ENCODE results near the gene FAM13B.
"Not testable (repeated sequence)": the region's sequence is repeated elsewhere in the genome, so short reads cannot be mapped to it uniquely, and the experiment has no call there.

The FAM13B gene

GRCh38 chr5:137975208-137975607, 57.7 kb downstream of the FAM13B start:
- Histone ChIP-seq H3K79me2 (ENCODE audit: control insufficient read depth, insufficient read depth, low read length, poor library complexity) (no peaks in the 10 kb centered on the region), H3K9ac (ENCODE audit: low read length) (no peak overlapping the region), H3K4me1 (ENCODE audit: control insufficient read depth in 1 of 2, insufficient read depth in 2 of 2, low read length in 2 of 2) (peaks cover 0 to 2% of the 10 kb centered on the region in 2 experiments), H3K4me2 (ENCODE audit: low read length) (no peak overlapping the region), H2AK5ac (ENCODE audit: low read length) (no peak overlapping the region), H4K12ac (ENCODE audit: low read depth, low read length) (no peak overlapping the region), H3K23ac (ENCODE audit: low read length) (no peak overlapping the region), H3K4ac (ENCODE audit: low read depth, low read length) (no peak overlapping the region), H3K27me3 (ENCODE audit: insufficient read depth, low read length) (no peaks in the 10 kb centered on the region), H2BK120ac (ENCODE audit: insufficient read depth, low read length, poor library complexity) (no peak overlapping the region), H2BK5ac (ENCODE audit: low read depth, low read length, poor library complexity) (no peak overlapping the region), H3K14ac (ENCODE audit: low read length) (no peak overlapping the region), H2BK12ac (ENCODE audit: low read length) (no peak overlapping the region), H3K4me3 (ENCODE audit: low read depth, low read length) (no peak overlapping the region), H3K18ac (ENCODE audit: low read length) (no peak overlapping the region), H3K79me1 (ENCODE audit: low read length) (no peaks in the 10 kb centered on the region), H4K91ac (ENCODE audit: low read depth, low read length) (no peak overlapping the region), H4K8ac (ENCODE audit: low read depth, low read length) (no peak overlapping the region), H2AFZ (ENCODE audit: insufficient read depth, low read length, poor library complexity) (no peak overlapping the region), H3K9me3 (ENCODE audit: insufficient read depth, low read depth, low read length) (no peaks in the 10 kb centered on the region), H3K36me3 (ENCODE audit: control insufficient read depth in 1 of 2, insufficient read depth in 2 of 2, low read length in 2 of 2) (peaks cover 0 to 3% of the 10 kb centered on the region in 2 experiments), H3K27ac (ENCODE audit: low read depth, low read length) (no peak overlapping the region)
- no peak for DNase-seq
- 100% methylated on average over 2 of the region's 3 CpGs for WGBS (ENCODE audit: extremely low coverage, insufficient coverage, insufficient read length)

GRCh38 chr5:137970384-137970783, 62.5 kb downstream of the FAM13B start:
- not testable (repeated sequence) for H3K14ac ChIP-seq (ENCODE audit: low read length); H3K4me3 ChIP-seq (ENCODE audit: low read depth, low read length); H4K12ac ChIP-seq (ENCODE audit: low read depth, low read length); H3K9me3 ChIP-seq (ENCODE audit: insufficient read depth, low read depth, low read length); H3K18ac ChIP-seq (ENCODE audit: low read length); H4K8ac ChIP-seq (ENCODE audit: low read depth, low read length); H3K79me2 ChIP-seq (ENCODE audit: control insufficient read depth, insufficient read depth, low read length, poor library complexity); H3K9ac ChIP-seq (ENCODE audit: low read length); H3K4me2 ChIP-seq (ENCODE audit: low read length); H2BK5ac ChIP-seq (ENCODE audit: low read depth, low read length, poor library complexity); H4K91ac ChIP-seq (ENCODE audit: low read depth, low read length); H2AFZ ChIP-seq (ENCODE audit: insufficient read depth, low read length, poor library complexity); DNase-seq; H3K4ac ChIP-seq (ENCODE audit: low read depth, low read length); H2AK5ac ChIP-seq (ENCODE audit: low read length); H2BK12ac ChIP-seq (ENCODE audit: low read length); H3K4me1 ChIP-seq (ENCODE audit: control insufficient read depth in 1 of 2, insufficient read depth in 2 of 2, low read length in 2 of 2); H3K27me3 ChIP-seq (ENCODE audit: insufficient read depth, low read length); H3K23ac ChIP-seq (ENCODE audit: low read length); H3K79me1 ChIP-seq (ENCODE audit: low read length); H2BK120ac ChIP-seq (ENCODE audit: insufficient read depth, low read length, poor library complexity); H3K27ac ChIP-seq (ENCODE audit: low read depth, low read length)
- H3K36me3 ChIP-seq (ENCODE audit: control insufficient read depth in 1 of 2, insufficient read depth in 2 of 2, low read length in 2 of 2) = peaks cover 8 to 12% of the 10 kb centered on the region in 2 experiments
- no CpG with 5 or more reads among the region's 4 CpGs for WGBS (ENCODE audit: extremely low coverage, insufficient coverage, insufficient read length)

DNA sequence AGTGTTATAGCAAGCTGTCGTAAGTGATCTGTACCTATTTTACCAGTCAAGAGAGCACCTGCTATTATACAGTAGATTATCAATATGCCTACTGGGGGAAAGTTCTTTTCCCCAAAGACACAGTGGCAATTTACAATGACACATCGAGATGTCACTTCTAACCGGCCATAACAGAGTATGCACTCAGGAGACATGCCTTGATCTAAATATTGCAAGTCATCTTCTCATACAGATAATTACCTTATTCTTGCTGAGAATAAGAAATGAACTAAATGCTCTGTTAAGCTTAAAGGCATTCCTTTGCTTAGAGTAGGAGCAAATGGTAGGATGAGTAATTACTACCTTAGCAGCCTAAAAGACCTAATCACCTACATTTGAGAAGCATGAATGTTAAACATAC, 72.1 kb downstream of the FAM13B start:
- Histone ChIP-seq H3K4me2 (ENCODE audit: low read length) (no peak overlapping the region), H2BK12ac (ENCODE audit: low read length) (no peak overlapping the region), H4K12ac (ENCODE audit: low read depth, low read length) (no peak overlapping the region), H2BK5ac (ENCODE audit: low read depth, low read length, poor library complexity) (no peak overlapping the region), H3K18ac (ENCODE audit: low read length) (no peak overlapping the region), H4K8ac (ENCODE audit: low read depth, low read length) (no peak overlapping the region), H3K79me2 (ENCODE audit: control insufficient read depth, insufficient read depth, low read length, poor library complexity) (no peaks in the 10 kb centered on the region), H3K27ac (ENCODE audit: low read depth, low read length) (no peak overlapping the region), H3K79me1 (ENCODE audit: low read length) (no peaks in the 10 kb centered on the region), H3K23ac (ENCODE audit: low read length) (no peak overlapping the region), H4K91ac (ENCODE audit: low read depth, low read length) (no peak overlapping the region), H3K9ac (ENCODE audit: low read length) (no peak overlapping the region), H3K27me3 (ENCODE audit: insufficient read depth, low read length) (no peaks in the 10 kb centered on the region), H3K4ac (ENCODE audit: low read depth, low read length) (no peak overlapping the region), H2AK5ac (ENCODE audit: low read length) (no peak overlapping the region), H3K9me3 (ENCODE audit: insufficient read depth, low read depth, low read length) (no peaks in the 10 kb centered on the region), H3K36me3 (ENCODE audit: control insufficient read depth in 1 of 2, insufficient read depth in 2 of 2, low read length in 2 of 2) (peaks cover 0 to 2% of the 10 kb centered on the region in 2 experiments), H3K4me3 (ENCODE audit: low read depth, low read length) (no peak overlapping the region), H3K4me1 (ENCODE audit: control insufficient read depth in 1 of 2, insufficient read depth in 2 of 2, low read length in 2 of 2) (no peaks in the 10 kb centered on the region), H2BK120ac (ENCODE audit: insufficient read depth, low read length, poor library complexity) (no peak overlapping the region), H2AFZ (ENCODE audit: insufficient read depth, low read length, poor library complexity) (no peak overlapping the region), H3K14ac (ENCODE audit: low read length) (no peak overlapping the region)
- no CpG with 5 or more reads among the region's 3 CpGs for WGBS (ENCODE audit: extremely low coverage, insufficient coverage, insufficient read length)
- no peak for DNase-seq

GRCh38 chr5:137960141-137960540, 72.7 kb downstream of the FAM13B start:
- no peak for DNase-seq
- H3K27me3 ChIP-seq (ENCODE audit: insufficient read depth, low read length) = no peaks in the 10 kb centered on the region
- H3K9ac ChIP-seq (ENCODE audit: low read length) = no peak overlapping the region
- no peak overlapping the region for H2BK5ac ChIP-seq (ENCODE audit: low read depth, low read length, poor library complexity)
- peaks cover 0 to 2% of the 10 kb centered on the region in 2 experiments for H3K36me3 ChIP-seq (ENCODE audit: control insufficient read depth in 1 of 2, insufficient read depth in 2 of 2, low read length in 2 of 2)
- no peak overlapping the region for H2BK12ac ChIP-seq (ENCODE audit: low read length)
- no peak overlapping the region for H4K91ac ChIP-seq (ENCODE audit: low read depth, low read length)
- H4K12ac ChIP-seq (ENCODE audit: low read depth, low read length) = no peak overlapping the region
- no peak overlapping the region for H2BK120ac ChIP-seq (ENCODE audit: insufficient read depth, low read length, poor library complexity)
- H3K18ac ChIP-seq (ENCODE audit: low read length) = no peak overlapping the region
- WGBS (ENCODE audit: extremely low coverage, insufficient coverage, insufficient read length) = no CpG with 5 or more reads among the region's 2 CpGs
- H3K4me1 ChIP-seq (ENCODE audit: control insufficient read depth in 1 of 2, insufficient read depth in 2 of 2, low read length in 2 of 2) = no peaks in the 10 kb centered on the region
- H2AK5ac ChIP-seq (ENCODE audit: low read length) = no peak overlapping the region
- no peak overlapping the region for H3K27ac ChIP-seq (ENCODE audit: low read depth, low read length)
- no peak overlapping the region for H3K4me3 ChIP-seq (ENCODE audit: low read depth, low read length)
- no peaks in the 10 kb centered on the region for H3K79me1 ChIP-seq (ENCODE audit: low read length)
- no peak overlapping the region for H4K8ac ChIP-seq (ENCODE audit: low read depth, low read length)
- H3K14ac ChIP-seq (ENCODE audit: low read length) = no peak overlapping the region
- no peak overlapping the region for H3K23ac ChIP-seq (ENCODE audit: low read length)
- no peak overlapping the region for H2AFZ ChIP-seq (ENCODE audit: insufficient read depth, low read length, poor library complexity)
- H3K4ac ChIP-seq (ENCODE audit: low read depth, low read length) = no peak overlapping the region
- no peak overlapping the region for H3K4me2 ChIP-seq (ENCODE audit: low read length)
- H3K9me3 ChIP-seq (ENCODE audit: insufficient read depth, low read depth, low read length) = no peaks in the 10 kb centered on the region
- H3K79me2 ChIP-seq (ENCODE audit: control insufficient read depth, insufficient read depth, low read length, poor library complexity) = no peaks in the 10 kb centered on the region
